ENCODE measurements around the gene RPS16.

- no peak for TF ChIP-seq ZNF703 (CRISPR knock-in tag; IDR thresholded peaks at IDR 0.05; ENCODE audit: borderline replicate concordance)
- no peak for TF ChIP-seq MAZ (IDR thresholded peaks at IDR 0.05; ENCODE audit: borderline replicate concordance, low read depth, low read length)
- no peak for TF ChIP-seq MAZ (CRISPR knock-in tag; IDR thresholded peaks at IDR 0.05; ENCODE audit: low read depth)
Measured at GRCh38 chr19:39389631-39390414, 45.9 kb downstream of the RPS16 start.

Measured in HepG2 (cell line).